ENCODE measurements around the gene SLC16A2.

DNA sequence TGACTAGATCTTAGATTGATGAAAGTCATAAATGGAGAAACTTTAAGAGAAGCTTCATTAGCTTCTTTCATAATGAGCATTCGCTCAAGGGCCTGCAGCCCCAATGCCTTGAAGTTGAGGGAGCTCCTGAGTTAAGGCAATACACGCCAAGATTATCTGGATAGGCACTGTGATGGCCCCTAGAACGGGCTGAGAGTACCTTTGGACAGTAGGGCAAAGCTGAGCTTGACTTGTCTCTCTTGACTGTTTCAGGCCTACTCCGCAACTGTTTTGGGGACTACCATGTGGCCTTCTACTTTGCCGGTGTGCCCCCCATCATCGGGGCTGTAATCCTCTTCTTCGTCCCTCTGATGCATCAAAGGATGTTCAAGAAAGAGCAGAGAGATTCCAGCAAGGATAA is 109.8 kb downstream of the SLC16A2 start:
- TF ChIP-seq, protein P1, sequence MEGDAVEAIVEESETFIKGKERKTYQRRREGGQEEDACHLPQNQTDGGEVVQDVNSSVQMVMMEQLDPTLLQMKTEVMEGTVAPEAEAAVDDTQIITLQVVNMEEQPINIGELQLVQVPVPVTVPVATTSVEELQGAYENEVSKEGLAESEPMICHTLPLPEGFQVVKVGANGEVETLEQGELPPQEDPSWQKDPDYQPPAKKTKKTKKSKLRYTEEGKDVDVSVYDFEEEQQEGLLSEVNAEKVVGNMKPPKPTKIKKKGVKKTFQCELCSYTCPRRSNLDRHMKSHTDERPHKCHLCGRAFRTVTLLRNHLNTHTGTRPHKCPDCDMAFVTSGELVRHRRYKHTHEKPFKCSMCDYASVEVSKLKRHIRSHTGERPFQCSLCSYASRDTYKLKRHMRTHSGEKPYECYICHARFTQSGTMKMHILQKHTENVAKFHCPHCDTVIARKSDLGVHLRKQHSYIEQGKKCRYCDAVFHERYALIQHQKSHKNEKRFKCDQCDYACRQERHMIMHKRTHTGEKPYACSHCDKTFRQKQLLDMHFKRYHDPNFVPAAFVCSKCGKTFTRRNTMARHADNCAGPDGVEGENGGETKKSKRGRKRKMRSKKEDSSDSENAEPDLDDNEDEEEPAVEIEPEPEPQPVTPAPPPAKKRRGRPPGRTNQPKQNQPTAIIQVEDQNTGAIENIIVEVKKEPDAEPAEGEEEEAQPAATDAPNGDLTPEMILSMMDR (IDR thresholded peaks at IDR 0.05 in 2 of 3, conservative IDR thresholded peaks at IDR 0.05 in 1 of 3; ENCODE audit: control insufficient read depth in 2 of 3, extremely low read depth in 1 of 3, insufficient read depth in 1 of 3, low read depth in 3 of 3, low read length in 3 of 3) = no peak
- TF ChIP-seq ATF7 (IDR thresholded peaks at IDR 0.05; ENCODE audit: low read depth) = no peak
- TF ChIP-seq POLR2AphosphoS5 (IDR thresholded peaks at IDR 0.05; ENCODE audit: low read length) = no peak
- no peak for TF ChIP-seq MXI1 (IDR thresholded peaks at IDR 0.05; ENCODE audit: low read depth, low read length)
- no peak for TF ChIP-seq NFYB (IDR thresholded peaks at IDR 0.05; ENCODE audit: insufficient read depth, low read depth, low read length)
- no peak for TF ChIP-seq SUZ12 (IDR thresholded peaks at IDR 0.05; ENCODE audit: unreplicated experiment)
- no peak for TF ChIP-seq PAX5 (IDR thresholded peaks at IDR 0.05; ENCODE audit: borderline replicate concordance, low read depth, low read length)
- no peak for TF ChIP-seq RB1 (IDR thresholded peaks at IDR 0.05; ENCODE audit: borderline replicate concordance)
- no peak for TF ChIP-seq ESRRA (IDR thresholded peaks at IDR 0.05; ENCODE audit: low read length)
- TF ChIP-seq, protein P2, sequence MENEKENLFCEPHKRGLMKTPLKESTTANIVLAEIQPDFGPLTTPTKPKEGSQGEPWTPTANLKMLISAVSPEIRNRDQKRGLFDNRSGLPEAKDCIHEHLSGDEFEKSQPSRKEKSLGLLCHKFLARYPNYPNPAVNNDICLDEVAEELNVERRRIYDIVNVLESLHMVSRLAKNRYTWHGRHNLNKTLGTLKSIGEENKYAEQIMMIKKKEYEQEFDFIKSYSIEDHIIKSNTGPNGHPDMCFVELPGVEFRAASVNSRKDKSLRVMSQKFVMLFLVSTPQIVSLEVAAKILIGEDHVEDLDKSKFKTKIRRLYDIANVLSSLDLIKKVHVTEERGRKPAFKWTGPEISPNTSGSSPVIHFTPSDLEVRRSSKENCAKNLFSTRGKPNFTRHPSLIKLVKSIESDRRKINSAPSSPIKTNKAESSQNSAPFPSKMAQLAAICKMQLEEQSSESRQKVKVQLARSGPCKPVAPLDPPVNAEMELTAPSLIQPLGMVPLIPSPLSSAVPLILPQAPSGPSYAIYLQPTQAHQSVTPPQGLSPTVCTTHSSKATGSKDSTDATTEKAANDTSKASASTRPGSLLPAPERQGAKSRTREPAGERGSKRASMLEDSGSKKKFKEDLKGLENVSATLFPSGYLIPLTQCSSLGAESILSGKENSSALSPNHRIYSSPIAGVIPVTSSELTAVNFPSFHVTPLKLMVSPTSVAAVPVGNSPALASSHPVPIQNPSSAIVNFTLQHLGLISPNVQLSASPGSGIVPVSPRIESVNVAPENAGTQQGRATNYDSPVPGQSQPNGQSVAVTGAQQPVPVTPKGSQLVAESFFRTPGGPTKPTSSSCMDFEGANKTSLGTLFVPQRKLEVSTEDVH (IDR thresholded peaks at IDR 0.05; ENCODE audit: low read depth, partially characterized antibody) = no peak
